Measurements from ENCODE around the gene MISP.

Gene MISP

GRCh38 chr19:810883-811489 lies 60.1 kb downstream of the MISP start:
- DNase-seq = no peak

- DNase-seq = no peak
These were observed 60.7 kb downstream of the MISP start for GRCh38 chr19:811506-812048.

GRCh38 chr19:812049-812746 lies 61.3 kb downstream of the MISP start:
- DNase-seq = peak in 1 of 3 experiments; percentile 39

GRCh38 chr19:812747-813218 lies 61.9 kb downstream of the MISP start:
- DNase-seq = no peak

- DNase-seq = no peak
These were observed 62.6 kb downstream of the MISP start for GRCh38 chr19:813219-814151.

Data from NCI-H1417 (cell line).